ENCODE results near the gene SLC34A1.

- TF ChIP-seq CTCF (conservative IDR thresholded peaks at IDR 0.05; ENCODE audit: low read depth in 2 of 2): no peak
- TF ChIP-seq JUNB (IDR thresholded peaks at IDR 0.05; ENCODE audit: unreplicated experiment): no peak
- no peak for TF ChIP-seq CREB1 (CRISPR knock-in tag; IDR thresholded peaks at IDR 0.05; ENCODE audit: low read depth)
- no peak for TF ChIP-seq POLR2AphosphoS5 (IDR thresholded peaks at IDR 0.05; ENCODE audit: low read depth)
- no peak for TF ChIP-seq EZH2phosphoT487 (IDR thresholded peaks at IDR 0.05; ENCODE audit: unreplicated experiment)
- no peak for TF ChIP-seq REST (IDR thresholded peaks at IDR 0.05; ENCODE audit: unreplicated experiment)
- TF ChIP-seq EZH2 (IDR thresholded peaks at IDR 0.05; ENCODE audit: low read depth, unreplicated experiment): no peak
- no peak for TF ChIP-seq NANOG (IDR thresholded peaks at IDR 0.05; ENCODE audit: borderline replicate concordance)
- no peak for TF ChIP-seq STAT1 (IDR thresholded peaks at IDR 0.05; ENCODE audit: unreplicated experiment)
- no peak for TF ChIP-seq ETS1 (IDR thresholded peaks at IDR 0.05)
- TF ChIP-seq ZNF114 (CRISPR knock-in tag; IDR thresholded peaks at IDR 0.05): no peak
- TF ChIP-seq ZNF462 (CRISPR knock-in tag; IDR thresholded peaks at IDR 0.05): no peak
- TF ChIP-seq ZNF331 (CRISPR knock-in tag; IDR thresholded peaks at IDR 0.05; ENCODE audit: low read depth): no peak
These were observed 11.3 kb upstream of the SLC34A1 start for GRCh38 chr5:177372910-177373309.

All from GM23338 (cell line).